ENCODE data around the gene MTCL3. TPM values are rescaled to one million over a fixed set of nuclear protein-coding genes. Genes with fewer than 3 reads are reported as not detected.

The MTCL3 gene

Other genes with a start within 250 kb of the MTCL3 start
- gene ECHDC1, start 175.7 kb downstream of the MTCL3 start, total RNA-seq, result 35.7 to 47.4 TPM (median 40.4 TPM) in 3 replicates
- gene KIAA0408, start 59.9 kb downstream of the MTCL3 start, total RNA-seq, result 0.45 to 1.2 TPM in 2 of 3 replicates, not detected in the other
- not detected in 3 replicates for gene C6orf58, start 57.8 kb upstream of the MTCL3 start, total RNA-seq